B cell (primary cell): Measurements from ENCODE around the gene SLC25A26. TPM values are rescaled to one million over a fixed set of nuclear protein-coding genes. Genes with fewer than 3 reads are reported as not detected.
A peak's percentile ranks its signal among the peaks of the same experiment; 100 is the strongest.

Experiments used
- ATAC-seq: fragments of 200-7000 bp; cut with Tn5 transposase; one replicate; pipeline ENCODE4 v1.10.0; 2021; ENCODE audit warnings: low read depth, mild to moderate bottlenecking, moderate number of reproducible peaks, moderate library complexity
- CTCF ChIA-PET: fragments of 350-600 bp; sonication (Branson Sonifier 250); formaldehyde crosslinking; loops from one replicate; lab custom pipeline; 2021; ENCODE audit warnings: antibody characterized with exemption, inconsistent platforms; lab: Charles Lee
- POLR2A ChIA-PET: fragments of 350-600 bp; sonication (Branson Sonifier 250); formaldehyde crosslinking; loops from one replicate; lab custom pipeline; 2021; ENCODE audit warnings: antibody characterized with exemption; lab: Charles Lee
- DNase-seq: peaks from one replicate; pipeline ENCODE4 v3.0.0; 2013
- H2AFZ ChIP-seq: 2 replicates; pipeline ENCODE4 v1.6.1; 2012; ENCODE audit warnings: mild to moderate bottlenecking, low read depth, low read length; ENCODE audit not compliant: insufficient read depth, poor library complexity, severe bottlenecking
- H3K27ac ChIP-seq, 2 donors: 1 replicate in 1 of 2; 2 replicates in 1 of 2; pipeline ENCODE4 v1.5.1; 2012 to 2013; ENCODE audit warnings: low read length in 2 of 2, mild to moderate bottlenecking in 2 of 2, moderate library complexity in 1 of 2
- H3K27me3 ChIP-seq, 4 experiments: fragments of 200-600 bp in 1 of 4; sonication (generic) in 1 of 4; replicated peaks in 1 of 4; 1 replicate in 2 of 4; 2 replicates in 2 of 4; pipeline versions ENCODE4 v1.6.1 to v1.7.0; 2013 to 2016; ENCODE audit warnings: low read length in 3 of 4, mild to moderate bottlenecking in 2 of 4, mixed read lengths in 1 of 4, moderate library complexity in 1 of 4; ENCODE audit not compliant: insufficient read depth in 4 of 4, control insufficient read depth in 3 of 4; ENCODE audit errors: control extremely low read depth in 1 of 4
- H3K36me3 ChIP-seq, 2 experiments: replicated peaks in 1 of 2; 1 replicate in 1 of 2; 2 replicates in 1 of 2; pipeline versions ENCODE4 v1.6.1 to v1.7.1; 2013; ENCODE audit warnings: low read length in 1 of 2; ENCODE audit not compliant: insufficient read depth in 2 of 2, control insufficient read depth in 1 of 2; ENCODE audit errors: control extremely low read depth in 1 of 2, extremely low read depth in 1 of 2
- H3K4me1 ChIP-seq, 2 donors: fragments of 200-600 bp in 1 of 2; sonication (generic) in 1 of 2; 1 replicate in 1 of 2; 2 replicates in 1 of 2; pipeline versions ENCODE4 v1.5.1 to v1.6.1; 2013 to 2017; ENCODE audit warnings: low read length in 2 of 2; ENCODE audit not compliant: control insufficient read depth in 2 of 2, insufficient read depth in 2 of 2
- H3K4me2 ChIP-seq: replicated peaks from 2 replicates; pipeline ENCODE3; 2012; ENCODE audit warnings: mild to moderate bottlenecking, low read depth, low read length; ENCODE audit not compliant: poor library complexity, severe bottlenecking
- H3K4me3 ChIP-seq, 5 experiments: fragments of 200-600 bp in 1 of 5; sonication (generic) in 1 of 5; 1 replicate in 3 of 5; 2 replicates in 2 of 5; pipeline versions ENCODE4 v1.5.1 to v1.7.0; 2011 to 2016; ENCODE audit warnings: low read length in 4 of 5, mild to moderate bottlenecking in 4 of 5, low read depth in 2 of 5, control low read depth in 1 of 5, moderate library complexity in 1 of 5; ENCODE audit not compliant: insufficient read depth in 1 of 5; ENCODE audit errors: control extremely low read depth in 1 of 5, extremely low read depth in 1 of 5
- H3K79me2 ChIP-seq: fragments of 200-600 bp; sonication (generic); one replicate; pipeline ENCODE4 v1.6.0; 2016; ENCODE audit warnings: low read length; ENCODE audit not compliant: control insufficient read depth, insufficient read depth
- H3K9ac ChIP-seq: fragments of 200-600 bp; sonication (generic); 2 replicates; pipeline ENCODE4 v1.6.1; 2017; ENCODE audit warnings: mild to moderate bottlenecking, low read length, moderate library complexity
- H3K9me3 ChIP-seq, 3 donors: one replicate each; pipeline versions ENCODE4 v1.6.1 to v1.7.1; 2013; ENCODE audit warnings: low read length in 2 of 3; ENCODE audit not compliant: control insufficient read depth in 2 of 3, insufficient read depth in 1 of 3; ENCODE audit errors: control extremely low read depth in 1 of 3
- H4K20me1 ChIP-seq: 2 replicates; pipeline ENCODE4 v1.6.0; 2012; ENCODE audit warnings: mild to moderate bottlenecking, low read length; ENCODE audit not compliant: insufficient read depth, control insufficient read depth, poor library complexity, severe bottlenecking
- H3K27ac Mint-ChIP-seq: one replicate; pipeline ENCODE4 v1.8.0; 2021; ENCODE audit warnings: mixed read lengths
- H3K27me3 Mint-ChIP-seq: one replicate; pipeline ENCODE4 v1.8.0; 2021; ENCODE audit warnings: mixed read lengths
- H3K4me1 Mint-ChIP-seq: one replicate; pipeline ENCODE4 v1.8.0; 2021; ENCODE audit warnings: mixed read lengths
- H3K4me3 Mint-ChIP-seq: one replicate; pipeline ENCODE4 v1.8.0; 2021; ENCODE audit warnings: mixed read lengths
- H3K9me3 Mint-ChIP-seq: one replicate; pipeline ENCODE4 v1.8.0; 2022; ENCODE audit warnings: mixed read lengths; ENCODE audit not compliant: insufficient read depth
- EZH2 ChIP-seq: IDR thresholded peaks from 2 replicates; pipeline ENCODE4 v1.6.1; 2012; ENCODE audit warnings: borderline replicate concordance, low read depth, mild to moderate bottlenecking, moderate library complexity, low read length; ENCODE audit not compliant: insufficient read depth, poor library complexity, severe bottlenecking
- WGBS: methylation state at CpG from one replicate; pipeline ENCODE4 v1.1.5; 2013; ENCODE audit warnings: missing lambda C conversion rate; ENCODE audit not compliant: insufficient coverage; 5-methylcytosine and 5-hydroxymethylcytosine counted together
- intact Hi-C: fragments of 100-400 bp; cut with micrococcal nuclease; formaldehyde crosslinking; loops from one replicate; pipeline ENCODE4 v1.10.0; 2022
- polyA plus RNA-seq: library from polyadenylated mRNA; depleted of rRNA; stranded (reverse); fragments of >200 nt; gene quantifications from 2 replicates; pipeline ENCODE4 v1.2.3, GENCODE V29; 2012
- total RNA-seq, 2 donors: library from RNA; stranded (reverse); fragments of 120-200 nt in 1 of 2; gene quantifications; 1 replicate in 1 of 2; 2 replicates in 1 of 2; pipeline versions ENCODE4 v1.2.3 to v1.2.4, GENCODE V29; 2013 to 2022
- TF ChIP-seq, protein P1 (sequence below): fragments of 200-600 bp; IDR thresholded peaks from one replicate; pipeline ENCODE4 v1.8.0; 2022; ENCODE audit warnings: antibody characterized with exemption, mild to moderate bottlenecking

The SLC25A26 gene
- total and polyA plus RNA-seq, 2 donors (not counting 1 experiment from before 2014, with no cell fraction given), result 22.3 to 23.8 TPM

GRCh38 chr3:66396161-66396760 lies 175.5 kb downstream of the SLC25A26 start:
- Mint-ChIP-seq H3K9me3 (no peaks in the 10 kb centered on the region), H3K4me1 (peaks cover 36% of the 10 kb centered on the region), H3K27me3 (no peaks in the 10 kb centered on the region), H3K4me3 (no peak overlapping the region), H3K27ac (no peak overlapping the region)
- CTCF ChIA-PET, result interaction anchor here (1.3 kb wide), 1 partner anchor 12 kb away, joined by 6 read pairs; no protein-coding TSS in a partner anchor
- WGBS, result 91% methylated on average over 11 of the region's 13 CpGs
- Histone ChIP-seq H3K27ac (no peak overlapping the region), H3K4me2 (no peak overlapping the region), H3K9me3 (no peaks in the 10 kb centered on the region), H3K79me2 (peaks cover 18% of the 10 kb centered on the region), H3K27me3 (no peaks in the 10 kb centered on the region), H4K20me1 (no peaks in the 10 kb centered on the region), H3K4me3 (no peak overlapping the region), H3K9ac (no peak overlapping the region), H2AFZ (no peak overlapping the region), H3K4me1 (peaks cover 28% of the 10 kb centered on the region in 2 donors), H3K36me3 (peaks cover 0 to 3% of the 10 kb centered on the region in 2 experiments)
- no peak for DNase-seq
- TF ChIP-seq, protein P1, sequence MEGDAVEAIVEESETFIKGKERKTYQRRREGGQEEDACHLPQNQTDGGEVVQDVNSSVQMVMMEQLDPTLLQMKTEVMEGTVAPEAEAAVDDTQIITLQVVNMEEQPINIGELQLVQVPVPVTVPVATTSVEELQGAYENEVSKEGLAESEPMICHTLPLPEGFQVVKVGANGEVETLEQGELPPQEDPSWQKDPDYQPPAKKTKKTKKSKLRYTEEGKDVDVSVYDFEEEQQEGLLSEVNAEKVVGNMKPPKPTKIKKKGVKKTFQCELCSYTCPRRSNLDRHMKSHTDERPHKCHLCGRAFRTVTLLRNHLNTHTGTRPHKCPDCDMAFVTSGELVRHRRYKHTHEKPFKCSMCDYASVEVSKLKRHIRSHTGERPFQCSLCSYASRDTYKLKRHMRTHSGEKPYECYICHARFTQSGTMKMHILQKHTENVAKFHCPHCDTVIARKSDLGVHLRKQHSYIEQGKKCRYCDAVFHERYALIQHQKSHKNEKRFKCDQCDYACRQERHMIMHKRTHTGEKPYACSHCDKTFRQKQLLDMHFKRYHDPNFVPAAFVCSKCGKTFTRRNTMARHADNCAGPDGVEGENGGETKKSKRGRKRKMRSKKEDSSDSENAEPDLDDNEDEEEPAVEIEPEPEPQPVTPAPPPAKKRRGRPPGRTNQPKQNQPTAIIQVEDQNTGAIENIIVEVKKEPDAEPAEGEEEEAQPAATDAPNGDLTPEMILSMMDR, result no peak
- no peak for TF ChIP-seq EZH2
- intact Hi-C loops, result no loop called here
- POLR2A ChIA-PET, result no interaction called here
- no peak for ATAC-seq

DNA sequence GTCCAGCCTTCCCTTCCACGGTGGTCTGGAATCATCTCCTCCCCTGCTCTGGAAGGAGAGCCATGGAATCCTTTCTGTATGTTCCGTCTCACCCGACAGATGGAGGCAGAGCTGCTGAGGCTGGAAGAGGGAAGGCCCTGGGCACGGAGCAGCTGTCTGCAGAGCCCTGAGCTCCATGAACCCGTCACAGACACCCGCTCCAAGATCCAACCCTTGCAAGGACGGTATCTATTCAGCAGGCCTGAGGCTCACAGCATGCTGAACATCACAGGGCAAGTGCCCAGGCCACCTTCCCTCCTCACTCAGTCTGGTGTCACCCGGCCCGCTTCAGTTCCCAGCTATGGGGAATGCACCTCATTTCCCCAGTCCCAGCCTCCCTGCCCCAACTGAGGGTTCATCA lies 176.1 kb downstream of the SLC25A26 start:
- H3K4me1 ChIP-seq, result peaks cover 25 to 28% of the 10 kb centered on the region in 2 donors
- DNase-seq (no peak), ATAC-seq (no peak)
- no peak overlapping the region for H3K4me3 ChIP-seq
- H4K20me1 ChIP-seq, result no peaks in the 10 kb centered on the region
- ChIA-PET CTCF (interaction anchor here (1.3 kb wide), 1 partner anchor 11 kb away, joined by 6 read pairs; no protein-coding TSS in a partner anchor), POLR2A (interaction anchor here (0.6 kb wide), 1 partner anchor 101 kb away, joined by 4 read pairs; no protein-coding TSS in a partner anchor)
- H3K27me3 ChIP-seq, result no peaks in the 10 kb centered on the region
- Mint-ChIP-seq H3K27me3 (no peaks in the 10 kb centered on the region), H3K27ac (peak overlapping the region; percentile 13), H3K4me3 (no peak overlapping the region), H3K9me3 (no peaks in the 10 kb centered on the region), H3K4me1 (peaks cover 31% of the 10 kb centered on the region)
- H3K36me3 ChIP-seq, result peaks cover 0 to 3% of the 10 kb centered on the region in 2 experiments
- H3K9me3 ChIP-seq, result no peaks in the 10 kb centered on the region
- no peak overlapping the region for H3K9ac ChIP-seq
- no peak overlapping the region for H2AFZ ChIP-seq
- no peak overlapping the region for H3K4me2 ChIP-seq
- no peak for TF ChIP-seq EZH2
- TF ChIP-seq, protein P1, result no peak
- WGBS, result 100% methylated on average over 7 of the region's 9 CpGs
- intact Hi-C loops, result no loop called here
- H3K79me2 ChIP-seq, result peaks cover 12% of the 10 kb centered on the region
- H3K27ac ChIP-seq, result no peak overlapping the region
